ENCODE measurements around the gene SLC45A3.

GRCh38 chr1:205677167-205677566 is 3.1 kb downstream of the SLC45A3 start:
- TF ChIP-seq EZH2 (IDR thresholded peaks at IDR 0.05; ENCODE audit: low read length, missing control alignments): no peak
- TF ChIP-seq CTCF (conservative IDR thresholded peaks at IDR 0.05 in 1 of 2, IDR thresholded peaks at IDR 0.05 in 1 of 2; ENCODE audit: low read depth in 1 of 2, low read length in 2 of 2): no peak

Data from fibroblast of lung (primary cell).